ENCODE measurements around the gene GLB1L2.

GLB1L2 gene

DNA sequence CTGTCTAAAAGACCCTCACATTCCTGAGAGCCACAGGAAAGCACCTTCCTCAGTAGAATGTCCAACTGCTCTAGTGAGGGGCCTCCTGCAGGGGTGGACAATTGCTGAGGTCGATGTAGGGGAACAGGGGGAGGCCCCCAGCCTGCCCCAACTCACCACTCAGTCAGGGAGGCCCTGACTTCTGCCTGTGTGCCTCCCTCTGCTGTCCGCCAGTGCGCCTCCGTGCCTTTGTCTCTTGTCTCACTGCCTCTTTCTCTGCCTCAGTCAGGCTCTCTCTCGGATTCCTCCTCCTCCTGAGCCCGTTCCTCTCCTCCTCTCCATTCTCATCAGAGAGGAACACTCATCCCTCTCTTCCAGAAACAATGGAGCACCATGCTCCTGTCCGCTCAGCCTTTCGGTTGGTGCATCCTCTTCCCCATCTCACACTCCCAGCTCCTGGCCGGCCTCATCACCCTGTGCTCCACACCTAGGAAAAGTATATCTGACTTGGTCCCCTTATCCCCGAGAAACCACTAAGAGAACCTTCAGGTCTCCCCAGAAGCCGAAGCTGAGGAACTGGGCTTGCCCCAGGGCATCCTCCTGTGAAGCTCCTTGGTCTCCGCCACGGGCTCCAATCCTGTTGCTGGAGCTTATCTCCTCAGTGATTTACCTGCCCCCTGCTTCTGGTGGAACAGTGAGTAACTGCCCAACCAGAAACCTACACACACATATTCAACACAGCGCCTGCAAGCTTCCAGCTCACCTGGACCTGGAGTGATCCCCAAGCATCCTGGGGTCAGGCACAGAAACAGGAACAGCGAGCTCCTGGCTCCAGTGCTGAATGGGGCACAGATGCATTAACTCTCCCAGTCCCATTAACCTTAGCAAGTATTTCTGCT lies 78.0 kb downstream of the GLB1L2 start:
- Histone ChIP-seq H3K27me3 (replicated peaks in 2 of 5; ENCODE audit: control insufficient read depth in 4 of 5, insufficient read depth in 5 of 5, low read length in 4 of 5) (peaks cover 11 to 77% (median 36%) of the 10 kb centered on the region in 5 experiments), H3K36me3 (ENCODE audit: control insufficient read depth in 4 of 4, insufficient read depth in 4 of 4, low read length in 3 of 4) (no peaks in the 10 kb centered on the region), H3K4me1 (ENCODE audit: control extremely low read depth in 1 of 4, control insufficient read depth in 4 of 4, insufficient read depth in 4 of 4, low read length in 3 of 4) (peaks cover 0 to 20% (median 8%) of the 10 kb centered on the region in 4 experiments), H3K4me3 (ENCODE audit: control insufficient read depth in 1 of 7, extremely low read depth in 1 of 7, insufficient read depth in 4 of 7, low read depth in 2 of 7, low read length in 6 of 7) (no peak overlapping the region), H3K9me3 (ENCODE audit: control extremely low read depth in 1 of 5, control insufficient read depth in 4 of 5, insufficient read depth in 2 of 5, low read depth in 1 of 5, low read length in 4 of 5) (no peaks in the 10 kb centered on the region), H3K27ac (ENCODE audit: insufficient read depth in 1 of 2, low read depth in 1 of 2, low read length in 2 of 2, poor library complexity in 1 of 2, severe bottlenecking in 2 of 2) (no peak overlapping the region)
- ChIA-PET POLR2A (interaction anchor here (0.5 kb wide), 1 partner anchor 74 kb away, joined by 4 read pairs; no protein-coding TSS in a partner anchor), CTCF (no interaction called here)
- DNase-seq: no peak
- WGBS (ENCODE audit: insufficient coverage): 87% methylated on average over 12 of the region's 15 CpGs

DNA sequence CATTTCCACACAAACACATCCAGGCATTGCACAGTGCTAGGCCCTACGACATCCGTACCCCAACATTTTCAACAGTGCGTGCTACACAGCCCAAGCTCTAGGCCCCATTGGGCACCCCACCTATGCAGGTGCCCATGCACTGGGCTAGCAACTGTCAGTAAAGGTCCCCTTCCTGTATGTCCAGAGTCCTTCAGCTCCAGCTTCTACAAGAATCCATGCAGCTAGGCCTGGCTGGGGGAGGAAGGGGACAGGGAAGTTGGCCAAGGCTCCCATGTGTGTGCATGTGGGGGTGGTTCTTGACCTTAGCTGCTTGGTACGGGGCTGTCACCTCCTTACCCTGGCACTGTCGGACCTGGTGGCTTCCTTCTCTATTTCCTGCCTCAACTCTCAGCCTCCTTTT lies 79.0 kb downstream of the GLB1L2 start:
- H3K36me3 ChIP-seq (ENCODE audit: control insufficient read depth in 4 of 4, insufficient read depth in 4 of 4, low read length in 3 of 4): no peaks in the 10 kb centered on the region
- H3K9me3 ChIP-seq (ENCODE audit: control extremely low read depth in 1 of 5, control insufficient read depth in 4 of 5, insufficient read depth in 2 of 5, low read depth in 1 of 5, low read length in 4 of 5): no peaks in the 10 kb centered on the region
- no peak overlapping the region for H3K27ac ChIP-seq (ENCODE audit: insufficient read depth in 1 of 2, low read depth in 1 of 2, low read length in 2 of 2, poor library complexity in 1 of 2, severe bottlenecking in 2 of 2)
- peaks cover 0 to 20% (median 8%) of the 10 kb centered on the region in 4 experiments for H3K4me1 ChIP-seq (ENCODE audit: control extremely low read depth in 1 of 4, control insufficient read depth in 4 of 4, insufficient read depth in 4 of 4, low read length in 3 of 4)
- 97% methylated on average over 3 of the region's 5 CpGs for WGBS (ENCODE audit: insufficient coverage)
- no peak overlapping the region for H3K4me3 ChIP-seq (ENCODE audit: control insufficient read depth in 1 of 7, extremely low read depth in 1 of 7, insufficient read depth in 4 of 7, low read depth in 2 of 7, low read length in 6 of 7)
- CTCF ChIA-PET: interaction anchor here (0.9 to 1.2 kb wide), 2 partner anchors 51 to 108 kb away, joined by 3 read pairs; no protein-coding TSS in a partner anchor
- peaks cover 11 to 83% (median 40%) of the 10 kb centered on the region in 5 experiments for H3K27me3 ChIP-seq (replicated peaks in 2 of 5; ENCODE audit: control insufficient read depth in 4 of 5, insufficient read depth in 5 of 5, low read length in 4 of 5)
- POLR2A ChIA-PET: interaction anchor here (0.7 kb wide), 1 partner anchor 11 kb away, joined by 4 read pairs; no protein-coding TSS in a partner anchor
- no peak for DNase-seq

DNA sequence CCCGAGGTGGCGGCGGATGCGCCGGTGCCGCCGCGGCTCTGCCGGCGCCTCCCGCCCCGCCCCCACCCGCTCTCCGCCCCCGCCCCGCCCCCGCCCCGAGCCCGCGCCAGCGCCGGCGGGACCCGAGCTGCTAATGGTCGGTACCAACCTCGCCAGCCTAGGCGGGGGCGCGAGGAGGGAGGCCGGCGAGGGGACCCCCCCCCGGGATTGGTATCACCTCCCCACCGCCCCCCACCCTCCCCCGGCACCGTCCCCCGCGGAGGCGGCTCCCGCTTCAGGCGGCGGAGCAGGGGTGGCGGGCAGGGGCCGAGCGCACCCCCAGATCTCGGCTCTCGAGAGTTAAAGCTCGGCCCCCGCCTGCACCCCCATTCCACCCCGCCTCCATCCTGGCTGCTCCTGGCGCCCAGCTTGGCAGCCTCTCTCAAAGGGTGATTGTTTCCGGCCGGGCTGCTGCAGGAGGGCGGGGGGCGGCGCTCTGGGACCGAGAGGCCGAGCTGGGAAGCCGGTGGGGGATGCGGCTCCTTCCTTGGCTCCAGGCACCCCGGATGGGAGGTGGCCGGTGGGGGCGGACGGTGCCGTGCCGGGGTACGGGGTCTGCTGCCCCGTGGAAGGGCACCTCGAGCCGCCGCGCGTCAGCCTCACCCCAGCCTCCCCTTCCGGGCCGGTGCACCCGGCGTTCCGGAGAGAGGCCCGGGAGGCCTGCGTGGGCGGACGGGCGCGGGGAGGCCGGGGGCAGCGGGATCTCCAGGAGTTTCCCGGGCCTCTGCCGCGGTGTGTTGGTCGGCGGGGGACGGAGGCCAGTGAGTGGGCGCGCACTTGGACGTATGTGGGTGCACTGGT lies 80.6 kb downstream of the GLB1L2 start, which contains the start of gene B3GAT1:
Gene B3GAT1 (minus strand): TSS at position 40 of the 840 bp plus-strand sequence. CDS start 24,583 bp downstream, outside the sequence.
- Histone ChIP-seq H3K27me3 (replicated peaks in 2 of 5; ENCODE audit: control insufficient read depth in 4 of 5, insufficient read depth in 5 of 5, low read length in 4 of 5) (peaks cover 11 to 87% (median 36%) of the 10 kb centered on the region in 5 experiments), H3K27ac (ENCODE audit: insufficient read depth in 1 of 2, low read depth in 1 of 2, low read length in 2 of 2, poor library complexity in 1 of 2, severe bottlenecking in 2 of 2) (no peak within 1 kb of the TSS), H3K4me3 (ENCODE audit: control insufficient read depth in 1 of 7, extremely low read depth in 1 of 7, insufficient read depth in 4 of 7, low read depth in 2 of 7, low read length in 6 of 7) (peak within 1 kb of the TSS in 4 of 7 experiments; percentile 40 to 60 (median 56)), H3K4me1 (ENCODE audit: control extremely low read depth in 1 of 4, control insufficient read depth in 4 of 4, insufficient read depth in 4 of 4, low read length in 3 of 4) (peaks cover 0 to 20% (median 8%) of the 10 kb centered on the region in 4 experiments), H3K36me3 (ENCODE audit: control insufficient read depth in 4 of 4, insufficient read depth in 4 of 4, low read length in 3 of 4) (no peaks in the 10 kb centered on the region), H3K9me3 (ENCODE audit: control extremely low read depth in 1 of 5, control insufficient read depth in 4 of 5, insufficient read depth in 2 of 5, low read depth in 1 of 5, low read length in 4 of 5) (no peaks in the 10 kb centered on the region)
- peak in 1 of 3 donors; percentile 16 for DNase-seq
- 0% methylated on average over 48 of the region's 94 CpGs for WGBS (ENCODE audit: insufficient coverage)
- ChIA-PET CTCF (no interaction called here), POLR2A (no interaction called here)

DNA sequence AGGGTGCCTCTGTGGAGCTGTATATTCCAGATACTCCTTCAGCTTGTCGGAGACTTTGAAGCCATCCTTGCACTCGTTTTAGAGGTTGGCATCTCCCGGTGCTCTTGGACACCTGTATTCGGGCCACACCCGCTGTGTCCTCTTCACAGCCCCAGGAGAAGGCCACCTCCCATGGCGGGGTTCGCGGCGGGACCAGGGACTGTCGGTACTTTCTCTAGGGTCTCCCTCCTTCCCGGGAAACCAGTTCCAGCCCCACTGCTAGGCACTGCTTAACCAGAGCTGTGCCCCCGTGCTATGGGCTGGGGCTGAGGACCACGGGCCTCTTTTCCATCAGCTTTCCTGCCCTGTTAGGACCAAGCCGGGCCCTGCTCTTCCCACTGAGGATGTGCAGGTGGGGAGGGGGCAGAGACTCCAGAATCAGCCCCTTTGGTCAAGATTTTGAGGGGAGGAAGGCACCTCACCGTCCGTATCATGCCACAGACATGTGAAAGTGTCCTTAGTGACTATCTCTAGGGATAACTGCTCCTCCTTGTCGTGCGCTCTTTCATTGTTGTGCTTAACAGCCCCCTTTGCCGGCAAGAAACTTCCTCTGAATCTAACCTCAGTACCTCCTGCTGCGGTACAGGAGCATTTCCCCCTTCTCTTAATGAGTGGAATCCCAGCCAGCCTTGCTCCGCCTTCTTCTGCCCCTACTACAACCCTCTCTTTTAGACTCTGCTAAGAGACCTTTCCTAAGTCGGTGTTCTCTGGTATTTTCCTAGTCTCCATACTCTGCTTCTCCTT lies 81.4 kb downstream of the GLB1L2 start:
- peaks cover 0 to 20% (median 8%) of the 10 kb centered on the region in 4 experiments for H3K4me1 ChIP-seq (ENCODE audit: control extremely low read depth in 1 of 4, control insufficient read depth in 4 of 4, insufficient read depth in 4 of 4, low read length in 3 of 4)
- CTCF ChIA-PET: no interaction called here
- peak in 1 of 3 donors; percentile 10 for DNase-seq
- peak overlapping the region in 1 of 7 experiments; percentile 54 for H3K4me3 ChIP-seq (ENCODE audit: control insufficient read depth in 1 of 7, extremely low read depth in 1 of 7, insufficient read depth in 4 of 7, low read depth in 2 of 7, low read length in 6 of 7)
- H3K27me3 ChIP-seq (replicated peaks in 2 of 5; ENCODE audit: control insufficient read depth in 4 of 5, insufficient read depth in 5 of 5, low read length in 4 of 5): peaks cover 11 to 90% (median 37%) of the 10 kb centered on the region in 5 experiments
- H3K27ac ChIP-seq (ENCODE audit: insufficient read depth in 1 of 2, low read depth in 1 of 2, low read length in 2 of 2, poor library complexity in 1 of 2, severe bottlenecking in 2 of 2): no peak overlapping the region
- no peaks in the 10 kb centered on the region for H3K9me3 ChIP-seq (ENCODE audit: control extremely low read depth in 1 of 5, control insufficient read depth in 4 of 5, insufficient read depth in 2 of 5, low read depth in 1 of 5, low read length in 4 of 5)
- POLR2A ChIA-PET: no interaction called here
- H3K36me3 ChIP-seq (ENCODE audit: control insufficient read depth in 4 of 4, insufficient read depth in 4 of 4, low read length in 3 of 4): no peaks in the 10 kb centered on the region
- WGBS (ENCODE audit: insufficient coverage): 6% methylated on average over 19 of the region's 22 CpGs

DNA sequence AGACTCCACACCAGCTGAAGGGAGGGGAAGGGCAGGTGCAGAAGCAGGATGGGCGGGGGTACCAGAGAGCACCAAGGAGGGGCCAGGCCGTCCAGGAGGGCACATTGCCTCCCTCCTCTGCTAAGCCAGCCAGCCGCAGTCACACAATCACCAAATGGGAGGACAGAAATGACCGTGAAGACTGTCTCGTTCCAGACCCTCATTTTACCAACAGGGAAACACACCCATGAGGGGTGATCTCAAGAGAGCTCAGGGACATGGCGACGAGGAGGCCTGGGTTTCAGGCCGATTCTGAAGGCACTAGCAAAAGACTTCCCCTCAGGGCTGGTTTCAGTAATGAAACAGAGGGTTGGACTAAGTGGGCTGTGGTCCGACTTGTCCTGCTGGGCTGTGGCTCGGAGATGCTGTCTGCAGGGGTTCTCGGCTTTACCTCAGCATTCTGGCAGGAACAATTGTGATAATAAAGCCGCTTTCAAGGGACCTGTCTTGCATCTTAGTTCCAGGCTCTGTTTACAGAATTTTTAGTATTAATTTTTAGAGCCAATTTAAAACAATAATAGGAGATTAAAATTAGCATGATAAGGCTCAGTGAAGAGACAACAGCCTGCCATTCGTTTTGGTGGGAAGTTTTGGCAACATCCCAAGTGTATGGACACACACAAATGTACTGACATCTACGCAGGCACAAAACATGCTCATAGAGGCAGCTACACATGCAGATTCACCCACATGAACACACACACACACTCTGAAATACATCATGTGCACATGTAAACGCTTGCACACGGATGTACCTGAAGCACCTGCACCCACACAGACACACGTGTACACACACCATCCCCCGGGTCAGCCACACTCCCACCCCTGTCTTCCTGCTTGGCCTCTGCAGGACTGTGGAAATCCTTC lies 82.3 kb downstream of the GLB1L2 start:
- Histone ChIP-seq H3K9me3 (ENCODE audit: control extremely low read depth in 1 of 5, control insufficient read depth in 4 of 5, insufficient read depth in 2 of 5, low read depth in 1 of 5, low read length in 4 of 5) (no peaks in the 10 kb centered on the region), H3K36me3 (ENCODE audit: control insufficient read depth in 4 of 4, insufficient read depth in 4 of 4, low read length in 3 of 4) (no peaks in the 10 kb centered on the region), H3K27me3 (replicated peaks in 2 of 5; ENCODE audit: control insufficient read depth in 4 of 5, insufficient read depth in 5 of 5, low read length in 4 of 5) (peaks cover 11 to 93% (median 37%) of the 10 kb centered on the region in 5 experiments), H3K4me1 (ENCODE audit: control extremely low read depth in 1 of 4, control insufficient read depth in 4 of 4, insufficient read depth in 4 of 4, low read length in 3 of 4) (peaks cover 0 to 20% (median 8%) of the 10 kb centered on the region in 4 experiments), H3K4me3 (ENCODE audit: control insufficient read depth in 1 of 7, extremely low read depth in 1 of 7, insufficient read depth in 4 of 7, low read depth in 2 of 7, low read length in 6 of 7) (no peak overlapping the region), H3K27ac (ENCODE audit: insufficient read depth in 1 of 2, low read depth in 1 of 2, low read length in 2 of 2, poor library complexity in 1 of 2, severe bottlenecking in 2 of 2) (no peak overlapping the region)
- WGBS (ENCODE audit: insufficient coverage): 38% methylated on average over 9 of the region's 18 CpGs
- no peak for DNase-seq
- ChIA-PET POLR2A (no interaction called here), CTCF (no interaction called here)

Data from common myeloid progenitor, CD34-positive (primary cell).